SK-N-SH (cell line): ENCODE measurements around the gene RASA3. TPM values are rescaled to one million over a fixed set of nuclear protein-coding genes. Genes with fewer than 3 reads are reported as not detected.

ENCODE experiments used
- CTCF ChIA-PET: fragments of 300-600, 350-600 bp; formaldehyde crosslinking; extraction: SDS; loops from one replicate; lab custom pipeline; 2021; lab: Yijun Ruan, JAX
- POLR2A ChIA-PET: fragments of 350-600 bp; sonication (Branson Sonifier 250); formaldehyde crosslinking; extraction: SDS; loops from one replicate; lab custom pipeline; 2020; ENCODE audit warnings: antibody characterized with exemption, inconsistent platforms; lab: Yijun Ruan, JAX
- DNase-seq: peaks from one replicate; pipeline ENCODE4 v3.0.0; 2012
- H2AFZ ChIP-seq: fragments of 200-600 bp; sonication (generic); 2 replicates; pipeline ENCODE4 v1.8.1; 2016; ENCODE audit warnings: antibody characterized with exemption, mild to moderate bottlenecking, low read depth
- H3F3A ChIP-seq: fragments of 200-600 bp; sonication (generic); replicated peaks from 2 replicates; pipeline ENCODE3; 2016; ENCODE audit warnings: antibody characterized with exemption, mild to moderate bottlenecking; ENCODE audit not compliant: insufficient read depth
- H3K27ac ChIP-seq, 2 experiments: fragments of 200-500 bp in 1 of 2; fragments of 200-600 bp in 1 of 2; sonication (Bioruptor generic) in 1 of 2; sonication (generic), shearing (Covaris generic) in 1 of 2; 2 replicates each; pipeline versions ENCODE4 v1.5.1 to v1.6.1; 2014 to 2016; ENCODE audit warnings: low read depth in 2 of 2, inconsistent platforms in 1 of 2, low read length in 1 of 2, mild to moderate bottlenecking in 1 of 2, mixed read lengths in 1 of 2
- H3K27me3 ChIP-seq: fragments of 200-600 bp; sonication (generic), shearing (Covaris generic); 2 replicates; pipeline ENCODE4 v1.6.1; 2016; ENCODE audit warnings: mixed run types; ENCODE audit not compliant: insufficient read depth
- H3K36me3 ChIP-seq, 2 experiments: fragments of 200-500 bp in 1 of 2; fragments of 200-600 bp in 1 of 2; sonication (Bioruptor generic) in 1 of 2; sonication (generic) in 1 of 2; replicated peaks in 1 of 2; 2 replicates each; pipeline versions ENCODE3 to v1.5.1; 2014 to 2016; ENCODE audit warnings: low read length in 1 of 2, mild to moderate bottlenecking in 1 of 2; ENCODE audit not compliant: insufficient read depth in 2 of 2, control insufficient read depth in 1 of 2
- H3K4me1 ChIP-seq, 2 experiments: fragments of 200-500 bp in 1 of 2; fragments of 200-600 bp in 1 of 2; sonication (Bioruptor generic) in 1 of 2; sonication (generic), shearing (Covaris generic) in 1 of 2; 2 replicates each; pipeline versions ENCODE4 v1.5.1 to v1.6.1; 2014 to 2016; ENCODE audit warnings: low read depth in 1 of 2, low read length in 1 of 2, mixed run types in 1 of 2; ENCODE audit not compliant: insufficient read depth in 2 of 2, control insufficient read depth in 1 of 2
- H3K4me2 ChIP-seq: fragments of 200-600 bp; sonication (generic), shearing (Covaris generic); 2 replicates; pipeline ENCODE4 v1.6.1; 2017; ENCODE audit warnings: mixed run types
- H3K4me3 ChIP-seq, 2 experiments: fragments of 200-500 bp in 1 of 2; fragments of 200-600 bp in 1 of 2; sonication (Bioruptor generic) in 1 of 2; sonication (generic), shearing (Covaris generic) in 1 of 2; 2 replicates each; pipeline versions ENCODE4 v1.5.1 to v1.8.1; 2014 to 2016; ENCODE audit warnings: low read depth in 2 of 2, inconsistent platforms in 1 of 2, low read length in 1 of 2, mild to moderate bottlenecking in 1 of 2, mixed read lengths in 1 of 2, moderate library complexity in 1 of 2
- H3K79me2 ChIP-seq: fragments of 200-600 bp; sonication (generic); 2 replicates; pipeline ENCODE4 v1.8.1; 2017; ENCODE audit warnings: mild to moderate bottlenecking; ENCODE audit not compliant: insufficient read depth
- H3K9ac ChIP-seq: fragments of 200-600 bp; sonication (generic); 2 replicates; pipeline ENCODE4 v1.6.1; 2017; ENCODE audit warnings: mixed run types
- H3K9me2 ChIP-seq: fragments of 200-600 bp; sonication (generic); 2 replicates; pipeline ENCODE4 v1.6.1; 2017; ENCODE audit warnings: mixed run types
- H3K9me3 ChIP-seq: fragments of 200-600 bp; sonication (generic); 2 replicates; pipeline ENCODE4 v1.6.1; 2017; ENCODE audit warnings: mixed run types, mild to moderate bottlenecking, moderate library complexity
- H4K20me1 ChIP-seq: fragments of 200-600 bp; sonication (generic); 2 replicates; pipeline ENCODE4 v1.6.1; 2017; ENCODE audit warnings: mild to moderate bottlenecking, mixed run types; ENCODE audit not compliant: insufficient read depth
- CHD2 ChIP-seq: fragments of 150-350 bp; IDR thresholded peaks from 2 replicates; pipeline ENCODE4 v1.6.1; 2018; ENCODE audit warnings: low read length; ENCODE audit not compliant: partially characterized antibody
- CTCF ChIP-seq: fragments of 200-600 bp; sonication (generic); IDR thresholded peaks from 2 replicates; pipeline ENCODE4 v1.6.1; 2017; ENCODE audit warnings: antibody characterized with exemption, mild to moderate bottlenecking, moderate library complexity
- EP300 ChIP-seq, 2 experiments: IDR thresholded peaks; 2 replicates each; pipeline versions ENCODE4 v1.4.0 to v1.6.1; 2012; ENCODE audit warnings: borderline replicate concordance in 1 of 2, low read depth in 1 of 2, low read length in 1 of 2
- FOXJ3 ChIP-seq: sonication (generic); formaldehyde crosslinking; IDR thresholded peaks from 2 replicates; pipeline ENCODE4 v1.5.1; 2020; ENCODE audit warnings: mild to moderate bottlenecking, missing genetic modification reagents
- GATA2 ChIP-seq: sonication (generic); formaldehyde crosslinking; IDR thresholded peaks from 2 replicates; pipeline ENCODE4 v1.5.0; 2020; ENCODE audit warnings: mild to moderate bottlenecking, missing genetic modification reagents
- JUND ChIP-seq: IDR thresholded peaks from 2 replicates; pipeline ENCODE4 v1.4.0; 2012
- MAX ChIP-seq: IDR thresholded peaks from 2 replicates; pipeline ENCODE4 v1.4.0; 2012; ENCODE audit warnings: low read depth
- MEF2A ChIP-seq: IDR thresholded peaks from 2 replicates; pipeline ENCODE4 v1.4.0; 2012; ENCODE audit warnings: low read depth, borderline replicate concordance
- MXI1 ChIP-seq: IDR thresholded peaks from 2 replicates; pipeline ENCODE4 v1.6.1; 2012; ENCODE audit warnings: mild to moderate bottlenecking, low read depth, low read length, improper control_type of control experiment
- NRF1 ChIP-seq: IDR thresholded peaks from 2 replicates; pipeline ENCODE4 v1.6.1; 2012; ENCODE audit warnings: low read depth, mild to moderate bottlenecking, low read length
- PBX3 ChIP-seq: IDR thresholded peaks from 2 replicates; pipeline ENCODE4; 2012
- POLR2AphosphoS5 ChIP-seq: IDR thresholded peaks from 2 replicates; pipeline ENCODE4 v1.6.1; 2012; ENCODE audit warnings: low read depth, low read length
- RFX5 ChIP-seq: IDR thresholded peaks from 2 replicates; pipeline ENCODE4 v1.6.1; 2012; ENCODE audit warnings: mild to moderate bottlenecking, improper control_type of control experiment, low read length
- SIN3A ChIP-seq: IDR thresholded peaks from 2 replicates; pipeline ENCODE4 v1.6.1; 2012; ENCODE audit warnings: low read depth, mild to moderate bottlenecking, low read length, moderate library complexity, borderline replicate concordance
- SMC3 ChIP-seq: IDR thresholded peaks from 2 replicates; pipeline ENCODE4 v1.6.1; 2012; ENCODE audit warnings: low read depth, low read length, improper control_type of control experiment
- USF2 ChIP-seq: fragments of 150-350 bp; IDR thresholded peaks from 2 replicates; pipeline ENCODE4 v1.6.1; 2017; ENCODE audit warnings: antibody characterized with exemption, low read length, low read depth, borderline replicate concordance
- whole genome bisulfite sequencing: methylation state at CpG from one replicate; pipeline ENCODE4 v1.1.6; 2017; ENCODE audit warnings: low lambda C conversion rate; 5-methylcytosine and 5-hydroxymethylcytosine counted together
- polyA plus RNA-seq, 3 experiments: library from polyadenylated mRNA; depleted of rRNA; stranded (reverse); fragments of >200 nt; gene quantifications; 2 replicates each; pipeline ENCODE4 v1.2.3, GENCODE V29; 2012
- TF ChIP-seq, protein P1 (sequence below): fragments of 150-350 bp; IDR thresholded peaks from 2 replicates; pipeline ENCODE4 v1.6.1; 2016; ENCODE audit warnings: mild to moderate bottlenecking, low read depth, low read length
- TF ChIP-seq, protein P2 (sequence below): IDR thresholded peaks from 2 replicates; pipeline ENCODE4 v1.6.1; 2012; ENCODE audit warnings: mild to moderate bottlenecking, low read depth, low read length, moderate library complexity

Gene RASA3
- polyA plus RNA-seq, 1 of the 3 experiments (the other 2 are of a cell fraction), result 25.1 TPM

DNA sequence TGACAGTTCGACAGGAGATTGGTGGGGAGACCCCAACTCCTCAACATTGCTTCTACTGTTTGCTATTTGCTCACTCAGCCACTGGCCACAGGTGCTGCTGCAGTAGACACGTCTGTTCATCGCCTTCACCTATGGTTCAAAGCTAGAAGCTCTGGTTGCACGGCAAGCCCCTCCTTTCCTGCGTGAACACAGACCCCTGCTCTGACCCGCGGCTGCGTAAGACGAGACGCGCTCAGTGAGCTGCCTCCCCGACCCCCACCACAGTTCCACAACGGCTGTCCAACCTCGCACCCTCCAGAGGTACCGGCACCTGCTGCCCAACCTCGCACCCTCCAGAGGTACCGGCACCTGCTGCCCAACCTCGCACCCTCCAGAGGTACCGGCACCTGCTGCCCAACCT lies 6.8 kb downstream of the RASA3 start:
- Histone ChIP-seq H3K36me3 (peaks cover 0 to 5% of the 10 kb centered on the region in 2 experiments), H3K27ac (no peak overlapping the region; a peak in 2 of 4 replicates), H2AFZ (no peak overlapping the region), H3K9me2 (no peaks in the 10 kb centered on the region), H3K9me3 (no peaks in the 10 kb centered on the region), H3K4me1 (peaks cover 48 to 56% of the 10 kb centered on the region in 2 experiments), H4K20me1 (peaks cover 27% of the 10 kb centered on the region), H3F3A (peaks cover 25% of the 10 kb centered on the region), H3K27me3 (no peaks in the 10 kb centered on the region), H3K4me3 (no peak overlapping the region), H3K4me2 (no peak overlapping the region), H3K79me2 (peaks cover 97% of the 10 kb centered on the region), H3K9ac (no peak overlapping the region)
- DNase-seq, result no peak
- CTCF ChIA-PET, result interaction anchor here (0.6 kb wide), 1 partner anchor 282 kb away, joined by 3 read pairs; no protein-coding TSS in a partner anchor
- TF ChIP-seq PBX3 (no peak), EP300 (IDR thresholded peaks at IDR 0.05; ENCODE audit: borderline replicate concordance in 1 of 2, low read depth in 1 of 2, low read length in 1 of 2) (no peak), USF2 (no peak), MXI1 (no peak), RFX5 (no peak), MAX (no peak), MEF2A (no peak), CTCF (no peak), JUND (no peak), POLR2AphosphoS5 (no peak), NRF1 (no peak), GATA2 (CRISPR knock-in tag) (no peak), SIN3A (no peak), FOXJ3 (no peak), CHD2 (no peak), SMC3 (no peak)
- TF ChIP-seq, protein P1, sequence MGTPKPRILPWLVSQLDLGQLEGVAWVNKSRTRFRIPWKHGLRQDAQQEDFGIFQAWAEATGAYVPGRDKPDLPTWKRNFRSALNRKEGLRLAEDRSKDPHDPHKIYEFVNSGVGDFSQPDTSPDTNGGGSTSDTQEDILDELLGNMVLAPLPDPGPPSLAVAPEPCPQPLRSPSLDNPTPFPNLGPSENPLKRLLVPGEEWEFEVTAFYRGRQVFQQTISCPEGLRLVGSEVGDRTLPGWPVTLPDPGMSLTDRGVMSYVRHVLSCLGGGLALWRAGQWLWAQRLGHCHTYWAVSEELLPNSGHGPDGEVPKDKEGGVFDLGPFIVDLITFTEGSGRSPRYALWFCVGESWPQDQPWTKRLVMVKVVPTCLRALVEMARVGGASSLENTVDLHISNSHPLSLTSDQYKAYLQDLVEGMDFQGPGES, result no peak
- TF ChIP-seq, protein P2, sequence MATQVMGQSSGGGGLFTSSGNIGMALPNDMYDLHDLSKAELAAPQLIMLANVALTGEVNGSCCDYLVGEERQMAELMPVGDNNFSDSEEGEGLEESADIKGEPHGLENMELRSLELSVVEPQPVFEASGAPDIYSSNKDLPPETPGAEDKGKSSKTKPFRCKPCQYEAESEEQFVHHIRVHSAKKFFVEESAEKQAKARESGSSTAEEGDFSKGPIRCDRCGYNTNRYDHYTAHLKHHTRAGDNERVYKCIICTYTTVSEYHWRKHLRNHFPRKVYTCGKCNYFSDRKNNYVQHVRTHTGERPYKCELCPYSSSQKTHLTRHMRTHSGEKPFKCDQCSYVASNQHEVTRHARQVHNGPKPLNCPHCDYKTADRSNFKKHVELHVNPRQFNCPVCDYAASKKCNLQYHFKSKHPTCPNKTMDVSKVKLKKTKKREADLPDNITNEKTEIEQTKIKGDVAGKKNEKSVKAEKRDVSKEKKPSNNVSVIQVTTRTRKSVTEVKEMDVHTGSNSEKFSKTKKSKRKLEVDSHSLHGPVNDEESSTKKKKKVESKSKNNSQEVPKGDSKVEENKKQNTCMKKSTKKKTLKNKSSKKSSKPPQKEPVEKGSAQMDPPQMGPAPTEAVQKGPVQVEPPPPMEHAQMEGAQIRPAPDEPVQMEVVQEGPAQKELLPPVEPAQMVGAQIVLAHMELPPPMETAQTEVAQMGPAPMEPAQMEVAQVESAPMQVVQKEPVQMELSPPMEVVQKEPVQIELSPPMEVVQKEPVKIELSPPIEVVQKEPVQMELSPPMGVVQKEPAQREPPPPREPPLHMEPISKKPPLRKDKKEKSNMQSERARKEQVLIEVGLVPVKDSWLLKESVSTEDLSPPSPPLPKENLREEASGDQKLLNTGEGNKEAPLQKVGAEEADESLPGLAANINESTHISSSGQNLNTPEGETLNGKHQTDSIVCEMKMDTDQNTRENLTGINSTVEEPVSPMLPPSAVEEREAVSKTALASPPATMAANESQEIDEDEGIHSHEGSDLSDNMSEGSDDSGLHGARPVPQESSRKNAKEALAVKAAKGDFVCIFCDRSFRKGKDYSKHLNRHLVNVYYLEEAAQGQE, result no peak
- POLR2A ChIA-PET, result no interaction called here
- 92% methylated on average over 13 of the region's 19 CpGs for WGBS
